HUES48 (cell line): ENCODE results near the gene XPR1.

Experiments used
- H3K27ac ChIP-seq: one replicate; pipeline ENCODE4 v1.7.0; 2013; ENCODE audit warnings: low read depth, low read length, inconsistent platforms
- H3K27me3 ChIP-seq: 2 replicates; pipeline ENCODE4 v1.6.1; 2013; ENCODE audit warnings: mild to moderate bottlenecking, low read length; ENCODE audit not compliant: control insufficient read depth, insufficient read depth
- H3K36me3 ChIP-seq: 2 replicates; pipeline ENCODE4 v1.6.1; 2013; ENCODE audit warnings: low read length; ENCODE audit not compliant: control insufficient read depth, insufficient read depth
- H3K4me1 ChIP-seq: 2 replicates; pipeline ENCODE4 v1.6.1; 2013; ENCODE audit warnings: mild to moderate bottlenecking, low read length; ENCODE audit not compliant: control insufficient read depth, insufficient read depth
- H3K4me3 ChIP-seq: 2 replicates; pipeline ENCODE4 v1.5.1; 2013; ENCODE audit warnings: mild to moderate bottlenecking, low read depth, low read length
- H3K9ac ChIP-seq: 2 replicates; pipeline ENCODE4 v1.6.1; 2013; ENCODE audit warnings: mild to moderate bottlenecking, low read depth, low read length, moderate library complexity
- H3K9me3 ChIP-seq: 2 replicates; pipeline ENCODE4 v1.6.1; 2013; ENCODE audit warnings: low read length; ENCODE audit not compliant: control insufficient read depth, insufficient read depth

The XPR1 gene

DNA sequence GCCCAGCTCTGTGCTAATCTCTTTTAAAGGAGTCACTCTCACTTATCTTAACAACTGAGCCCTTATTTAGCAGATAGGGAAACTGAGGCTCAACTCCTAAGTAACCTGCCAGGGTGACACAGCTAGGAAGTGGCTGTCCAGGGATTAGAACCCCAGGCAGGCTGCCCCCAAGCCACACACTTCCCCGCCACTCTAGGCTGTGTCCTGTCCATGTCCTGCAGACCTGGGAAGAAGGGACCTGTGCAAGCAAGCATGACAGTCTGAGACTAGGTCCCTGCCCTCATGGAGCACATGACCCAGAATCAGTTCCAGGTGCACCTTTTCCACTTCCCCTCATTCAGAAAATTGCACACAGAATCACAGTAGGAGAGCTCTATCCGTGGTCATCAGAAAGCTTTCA is 293.1 kb downstream of the XPR1 start:
- Histone ChIP-seq H3K4me1 (peaks cover 37% of the 10 kb centered on the region), H3K27ac (no peak overlapping the region), H3K9ac (no peak overlapping the region), H3K9me3 (no peaks in the 10 kb centered on the region), H3K27me3 (no peaks in the 10 kb centered on the region), H3K4me3 (no peak overlapping the region), H3K36me3 (no peaks in the 10 kb centered on the region)

- no peaks in the 10 kb centered on the region for H3K9me3 ChIP-seq
- H3K4me3 ChIP-seq = no peak overlapping the region
- H3K4me1 ChIP-seq = peaks cover 37% of the 10 kb centered on the region
- no peaks in the 10 kb centered on the region for H3K36me3 ChIP-seq
- H3K27ac ChIP-seq = no peak overlapping the region
- no peak overlapping the region for H3K9ac ChIP-seq
- H3K27me3 ChIP-seq = no peaks in the 10 kb centered on the region
These were observed 293.7 kb downstream of the XPR1 start for GRCh38 chr1:180925471-180926051.

- Histone ChIP-seq H3K9me3 (no peaks in the 10 kb centered on the region), H3K36me3 (no peaks in the 10 kb centered on the region), H3K9ac (no peak overlapping the region), H3K27me3 (no peaks in the 10 kb centered on the region), H3K4me3 (no peak overlapping the region), H3K4me1 (peaks cover 37% of the 10 kb centered on the region), H3K27ac (no peak overlapping the region)
These were observed 294.6 kb downstream of the XPR1 start for GRCh38 chr1:180926164-180926981.

DNA sequence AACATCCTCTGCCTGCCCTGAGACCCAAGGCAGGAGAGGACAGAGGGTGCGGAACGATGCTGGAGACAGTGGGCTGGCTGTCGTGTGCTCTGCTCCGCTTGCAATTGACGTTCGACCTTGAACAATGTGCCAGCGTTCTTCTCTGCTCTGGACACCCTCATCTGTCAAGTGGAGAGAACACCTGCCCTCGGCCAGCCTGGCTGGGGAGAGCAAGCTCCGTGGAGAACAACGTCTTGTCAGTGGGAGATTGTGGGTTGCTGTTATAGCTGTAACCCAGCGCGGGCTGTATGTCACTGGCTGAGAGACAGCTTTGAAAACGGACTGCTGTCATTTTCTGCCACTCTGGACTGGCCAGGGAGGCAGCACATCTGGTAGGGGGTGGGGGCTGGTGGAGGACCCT is 295.5 kb downstream of the XPR1 start:
- no peak overlapping the region for H3K9ac ChIP-seq
- no peak overlapping the region for H3K4me3 ChIP-seq
- H3K9me3 ChIP-seq = no peaks in the 10 kb centered on the region
- H3K27me3 ChIP-seq = no peaks in the 10 kb centered on the region
- no peaks in the 10 kb centered on the region for H3K36me3 ChIP-seq
- H3K4me1 ChIP-seq = peaks cover 29% of the 10 kb centered on the region
- no peak overlapping the region for H3K27ac ChIP-seq

DNA sequence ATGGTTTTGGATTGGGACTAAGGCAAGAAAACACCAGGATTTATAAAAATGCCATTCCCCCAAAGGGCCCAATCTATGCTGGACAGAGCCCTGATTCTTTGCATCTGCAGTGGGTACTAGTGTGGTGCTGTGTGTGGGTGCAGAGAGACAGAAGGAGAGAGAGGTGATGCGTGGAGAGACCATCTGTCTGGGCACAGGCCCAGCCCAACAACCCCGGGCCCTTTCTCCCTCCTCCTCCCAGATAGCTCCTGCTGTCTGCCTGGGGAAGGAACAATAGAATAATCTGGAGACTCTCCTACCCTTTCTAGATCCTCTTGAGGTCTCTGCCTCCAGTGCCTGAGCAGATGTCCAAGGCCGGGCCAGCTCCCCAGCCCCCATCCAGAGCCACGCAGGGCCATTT is 296.0 kb downstream of the XPR1 start:
- Histone ChIP-seq H3K27ac (no peak overlapping the region), H3K4me1 (peaks cover 24% of the 10 kb centered on the region), H3K36me3 (no peaks in the 10 kb centered on the region), H3K4me3 (no peak overlapping the region), H3K27me3 (no peaks in the 10 kb centered on the region), H3K9ac (no peak overlapping the region), H3K9me3 (no peaks in the 10 kb centered on the region)

- H3K4me1 ChIP-seq = peaks cover 20% of the 10 kb centered on the region
These were observed 296.8 kb downstream of the XPR1 start for GRCh38 chr1:180928331-180929230.

GRCh38 chr1:180929389-180929788 is 297.6 kb downstream of the XPR1 start:
- H3K9ac ChIP-seq = no peak overlapping the region
- no peak overlapping the region for H3K4me3 ChIP-seq
- H3K27me3 ChIP-seq = no peaks in the 10 kb centered on the region
- H3K36me3 ChIP-seq = no peaks in the 10 kb centered on the region
- peaks cover 11% of the 10 kb centered on the region; the same call in 1 of the 2 replicates for H3K4me1 ChIP-seq
- H3K9me3 ChIP-seq = no peaks in the 10 kb centered on the region
- H3K27ac ChIP-seq = no peak overlapping the region

More at GRCh38 chr1:180928331-180929230, 296.8 kb downstream of the XPR1 start:
- Histone ChIP-seq H3K36me3 (no peaks in the 10 kb centered on the region), H3K4me3 (no peak overlapping the region), H3K27ac (no peak overlapping the region), H3K9me3 (no peaks in the 10 kb centered on the region), H3K27me3 (no peaks in the 10 kb centered on the region), H3K9ac (no peak overlapping the region)

DNA sequence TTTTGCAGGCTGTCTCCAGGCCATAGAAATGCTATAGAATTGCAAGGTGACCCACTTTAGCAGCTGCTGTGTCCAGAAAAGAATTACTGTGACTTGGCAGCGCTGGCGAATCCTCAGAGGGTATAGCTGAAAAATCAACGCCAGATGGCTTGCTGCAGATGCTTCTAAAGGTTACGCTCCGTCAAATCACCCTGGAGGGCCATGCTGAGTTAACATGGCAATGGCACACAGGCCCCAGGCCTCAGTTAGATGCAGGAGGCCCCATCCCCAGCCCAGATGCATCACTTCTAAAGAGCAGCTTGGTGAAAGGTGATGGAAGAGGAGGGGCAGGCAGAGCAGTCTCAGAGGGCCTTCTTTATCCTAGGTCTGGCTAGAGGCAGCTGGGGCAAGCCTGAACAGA is 298.9 kb downstream of the XPR1 start:
- H3K9ac ChIP-seq = no peak overlapping the region
- H3K27ac ChIP-seq = no peak overlapping the region

GRCh38 chr1:180931529-180931928 is 299.7 kb downstream of the XPR1 start:
- no peaks in the 10 kb centered on the region for H3K27me3 ChIP-seq
- H3K4me1 ChIP-seq = no peaks in the 10 kb centered on the region
- H3K4me3 ChIP-seq = no peak overlapping the region
- H3K9me3 ChIP-seq = no peaks in the 10 kb centered on the region
- H3K9ac ChIP-seq = no peak overlapping the region
- no peak overlapping the region for H3K27ac ChIP-seq
- H3K36me3 ChIP-seq = no peaks in the 10 kb centered on the region

More for the DNA sequence above, 298.9 kb downstream of the XPR1 start:
- Histone ChIP-seq H3K9me3 (no peaks in the 10 kb centered on the region), H3K4me1 (peaks cover 5% of the 10 kb centered on the region; the same call in 1 of the 2 replicates), H3K36me3 (no peaks in the 10 kb centered on the region), H3K27me3 (no peaks in the 10 kb centered on the region), H3K4me3 (no peak overlapping the region)

DNA sequence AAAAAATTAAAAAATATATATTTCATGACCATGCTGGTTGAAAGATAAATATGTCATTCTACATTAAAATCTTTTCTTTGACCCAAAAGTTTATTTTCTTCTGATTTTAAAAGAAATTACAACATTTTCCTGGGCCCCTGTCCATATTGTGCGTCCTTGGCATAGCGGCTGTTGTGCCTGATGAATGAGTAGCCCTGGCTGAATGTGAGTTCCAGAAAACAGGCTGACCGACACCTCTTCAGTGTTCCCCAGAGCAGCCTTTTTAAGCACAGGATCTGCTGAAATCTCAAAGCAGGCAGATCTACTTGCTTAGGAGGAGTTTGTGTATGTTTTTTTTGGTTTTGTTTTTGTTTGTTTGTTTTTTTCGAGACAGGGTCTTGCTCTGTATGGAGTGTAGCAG is 300.6 kb downstream of the XPR1 start:
- Histone ChIP-seq H3K27me3 (no peaks in the 10 kb centered on the region), H3K4me3 (no peak overlapping the region), H3K36me3 (no peaks in the 10 kb centered on the region), H3K4me1 (no peaks in the 10 kb centered on the region), H3K27ac (no peak overlapping the region), H3K9me3 (no peaks in the 10 kb centered on the region), H3K9ac (no peak overlapping the region)
